CD14-positive monocyte (primary cell): ENCODE data around the gene NXPE1. TPM values are rescaled to one million over a fixed set of nuclear protein-coding genes. Genes with fewer than 3 reads are reported as not detected.

Experiments used
- DNase-seq, 3 donors: peaks; one replicate each; pipeline ENCODE4 v3.0.0-alpha.2; 2011 to 2022
- H2AFZ ChIP-seq: 2 replicates; pipeline ENCODE4 v1.6.0; 2012; ENCODE audit warnings: mild to moderate bottlenecking, low read depth, low read length, inconsistent platforms; ENCODE audit not compliant: insufficient read depth, poor library complexity, severe bottlenecking
- H3K27ac ChIP-seq, 2 donors: 1 replicate in 1 of 2; 2 replicates in 1 of 2; pipeline ENCODE4 v1.5.1; 2012 to 2013; ENCODE audit warnings: low read length in 2 of 2, control low read depth in 1 of 2, inconsistent platforms in 1 of 2, low read depth in 1 of 2, mild to moderate bottlenecking in 1 of 2
- H3K27me3 ChIP-seq, 2 donors: one replicate each; pipeline versions ENCODE4 v1.6.0 to v1.6.1; 2011 to 2013; ENCODE audit warnings: low read length in 2 of 2; ENCODE audit not compliant: control insufficient read depth in 2 of 2, insufficient read depth in 2 of 2
- H3K36me3 ChIP-seq, 2 donors: replicated peaks in 1 of 2; 1 replicate in 1 of 2; 2 replicates in 1 of 2; pipeline versions ENCODE4 v1.5.1 to v1.6.1; 2012 to 2013; ENCODE audit warnings: low read length in 2 of 2, control low read depth in 1 of 2, inconsistent platforms in 1 of 2, mild to moderate bottlenecking in 1 of 2; ENCODE audit not compliant: insufficient read depth in 2 of 2, control insufficient read depth in 1 of 2
- H3K4me1 ChIP-seq, 2 donors: 1 replicate in 1 of 2; 2 replicates in 1 of 2; pipeline versions ENCODE4 v1.5.1 to v1.6.1; 2012 to 2013; ENCODE audit warnings: low read length in 2 of 2, control low read depth in 1 of 2, inconsistent platforms in 1 of 2, mild to moderate bottlenecking in 1 of 2, moderate library complexity in 1 of 2; ENCODE audit not compliant: insufficient read depth in 2 of 2, control insufficient read depth in 1 of 2
- H3K4me2 ChIP-seq: replicated peaks from 2 replicates; pipeline ENCODE3; 2012; ENCODE audit warnings: low read length, moderate library complexity, mild to moderate bottlenecking; ENCODE audit not compliant: poor library complexity, severe bottlenecking; ENCODE audit errors: extremely low read depth
- H3K4me3 ChIP-seq, 3 experiments: fragments of 200-600 bp in 1 of 3; sonication (generic) in 1 of 3; replicated peaks in 1 of 3; 1 replicate in 2 of 3; 2 replicates in 1 of 3; pipeline ENCODE4 v1.5.1; 2011 to 2013; ENCODE audit warnings: low read length in 3 of 3, mild to moderate bottlenecking in 3 of 3, control low read depth in 2 of 3, low read depth in 2 of 3, inconsistent platforms in 1 of 3, moderate library complexity in 1 of 3
- H3K79me2 ChIP-seq: 2 replicates; pipeline ENCODE4 v1.6.0; 2012; ENCODE audit warnings: mild to moderate bottlenecking, control low read depth, inconsistent platforms, low read length, moderate library complexity; ENCODE audit not compliant: insufficient read depth
- H3K9ac ChIP-seq: 2 replicates; pipeline ENCODE4 v1.6.0; 2017; ENCODE audit warnings: low read length, mild to moderate bottlenecking; ENCODE audit not compliant: insufficient read depth, poor library complexity, severe bottlenecking
- H3K9me3 ChIP-seq, 2 donors: replicated peaks in 1 of 2; 1 replicate in 1 of 2; 2 replicates in 1 of 2; pipeline versions ENCODE4 v1.5.1 to v1.6.1; 2012 to 2013; ENCODE audit warnings: low read length in 2 of 2, control low read depth in 1 of 2; ENCODE audit not compliant: control insufficient read depth in 1 of 2, insufficient read depth in 1 of 2
- H4K20me1 ChIP-seq: 2 replicates; pipeline ENCODE4 v1.6.0; 2012; ENCODE audit warnings: mild to moderate bottlenecking, low read length, control low read depth, moderate library complexity; ENCODE audit not compliant: insufficient read depth
- H3K27ac Mint-ChIP-seq, 7 donors: one replicate each; pipeline ENCODE4 v1.8.0; 2020; ENCODE audit warnings: mild to moderate bottlenecking in 7 of 7, mixed read lengths in 7 of 7, moderate library complexity in 6 of 7, inconsistent platforms in 2 of 7
- H3K27me3 Mint-ChIP-seq, 3 donors: one replicate each; pipeline ENCODE4 v1.8.0; 2021 to 2022; ENCODE audit warnings: low read depth in 3 of 3, mild to moderate bottlenecking in 3 of 3, mixed read lengths in 3 of 3, moderate library complexity in 3 of 3, inconsistent platforms in 1 of 3
- H3K36me3 Mint-ChIP-seq, 2 donors: one replicate each; pipeline ENCODE4 v1.8.0; 2020; ENCODE audit warnings: mixed read lengths in 2 of 2, inconsistent platforms in 1 of 2, mild to moderate bottlenecking in 1 of 2
- H3K4me1 Mint-ChIP-seq: one replicate; pipeline ENCODE4 v1.8.0; 2020; ENCODE audit warnings: mild to moderate bottlenecking, mixed read lengths
- H3K4me3 Mint-ChIP-seq, 2 donors: one replicate each; pipeline ENCODE4 v1.8.0; 2020; ENCODE audit warnings: mild to moderate bottlenecking in 2 of 2, mixed read lengths in 2 of 2, moderate library complexity in 1 of 2
- H3K9me3 Mint-ChIP-seq, 7 donors: one replicate each; pipeline ENCODE4 v1.8.0; 2020 to 2022; ENCODE audit warnings: mixed read lengths in 7 of 7, mild to moderate bottlenecking in 6 of 7, moderate library complexity in 6 of 7, inconsistent platforms in 2 of 7
- CTCF ChIP-seq: fragments of 200-600 bp; IDR thresholded peaks from one replicate; pipeline ENCODE4 v1.8.0; 2022; ENCODE audit warnings: antibody characterized with exemption, mild to moderate bottlenecking
- WGBS: methylation state at CpG from one replicate; pipeline ENCODE4 v1.1.5; 2013; ENCODE audit warnings: missing lambda C conversion rate; ENCODE audit not compliant: insufficient coverage; 5-methylcytosine and 5-hydroxymethylcytosine counted together
- intact Hi-C, 2 donors: fragments of 100-400 bp; cut with micrococcal nuclease; formaldehyde crosslinking; loops; one replicate each; pipeline versions ENCODE4 v1.15.0 to v1.15.1; 2023
- polyA plus RNA-seq, 3 donors: library from polyadenylated mRNA; depleted of rRNA in 1 of 3; unstranded in 2 of 3; stranded (reverse) in 1 of 3; fragments of 300-500 nt in 2 of 3; fragments of >200 nt in 1 of 3; fragmentation: Illumina TruSeq in 2 of 3; gene quantifications; 1 replicate in 2 of 3; 2 replicates in 1 of 3; pipeline ENCODE4 v1.2.3, GENCODE V29; 2012 to 2021

Gene NXPE1
- polyA plus RNA-seq, 3 donors, result not detected

DNA sequence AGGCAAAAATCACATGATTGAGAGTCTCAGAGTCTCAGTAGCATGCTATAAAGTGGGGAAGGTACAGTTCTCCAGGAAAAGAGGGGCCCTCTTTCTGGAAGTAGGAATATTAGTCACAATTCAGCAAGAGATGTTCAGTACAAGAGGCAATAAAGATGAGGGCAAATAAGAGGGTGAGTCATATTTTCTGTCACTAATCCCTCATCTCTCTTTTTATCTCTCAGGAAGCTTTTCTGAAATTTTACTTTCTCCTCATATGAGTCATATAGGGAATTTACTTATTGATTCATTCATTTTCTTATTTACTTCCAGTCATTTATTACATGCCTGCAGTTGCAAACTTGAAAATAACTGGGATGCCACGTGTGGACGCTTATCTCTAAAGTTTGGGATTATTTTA, 3.4 kb upstream of the NXPE1 start:
- Mint-ChIP-seq H3K4me1 (no peaks in the 10 kb centered on the region), H3K4me3 (no peak overlapping the region), H3K9me3 (peaks cover 2 to 4% (median 4%) of the 10 kb centered on the region in 7 donors), H3K27ac (no peak overlapping the region), H3K27me3 (peaks cover 0 to 3% (median 0%) of the 10 kb centered on the region in 3 donors), H3K36me3 (no peaks in the 10 kb centered on the region)
- H3K79me2 ChIP-seq, result no peaks in the 10 kb centered on the region
- H3K27me3 ChIP-seq, result no peaks in the 10 kb centered on the region
- H3K4me1 ChIP-seq, result no peaks in the 10 kb centered on the region
- H3K9me3 ChIP-seq, result no peaks in the 10 kb centered on the region
- no peak overlapping the region for H2AFZ ChIP-seq
- no peak overlapping the region for H3K9ac ChIP-seq
- H3K27ac ChIP-seq, result no peak overlapping the region
- no peaks in the 10 kb centered on the region for H4K20me1 ChIP-seq
- DNase-seq, result no peak
- no peak for TF ChIP-seq CTCF
- H3K4me3 ChIP-seq, result no peak overlapping the region
- WGBS, result no CpG with 5 or more reads among the region's 2 CpGs
- H3K36me3 ChIP-seq, result no peaks in the 10 kb centered on the region
- no peak overlapping the region for H3K4me2 ChIP-seq
- intact Hi-C loops, result no loop called here

DNA sequence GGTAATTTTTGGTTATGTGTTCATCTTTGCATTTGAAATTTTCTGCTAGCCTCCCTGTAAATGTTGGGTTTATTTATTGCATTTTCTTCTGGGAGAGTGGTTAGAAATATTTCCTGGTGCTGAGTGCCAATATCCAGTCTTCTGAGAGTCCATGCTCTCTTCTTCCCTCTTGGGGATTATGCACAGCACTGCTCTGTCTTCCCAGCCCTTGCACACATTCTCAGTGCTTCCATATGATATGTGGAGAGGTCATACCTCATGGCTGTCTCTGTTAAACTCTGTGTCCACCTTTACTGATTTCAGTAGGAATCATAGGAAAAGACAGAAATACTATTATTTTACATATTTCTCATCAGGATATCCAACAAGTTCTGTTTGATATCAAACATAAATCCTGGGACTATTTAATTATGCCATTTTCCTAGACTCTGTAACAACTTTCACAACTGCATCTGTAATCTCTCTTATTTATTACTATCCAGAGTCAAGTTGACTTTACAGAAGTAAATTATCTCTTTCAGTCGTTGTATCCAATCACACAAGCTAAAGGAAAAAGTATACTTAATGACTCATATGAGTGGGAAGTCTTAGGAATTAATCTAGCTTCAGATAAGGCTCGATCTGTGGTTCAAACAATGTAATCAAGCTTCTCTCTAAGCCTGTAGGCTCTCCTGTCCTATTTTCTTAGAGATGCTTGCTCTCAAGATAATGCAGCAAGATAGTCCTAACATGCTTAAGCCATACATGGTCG, 2.7 kb upstream of the NXPE1 start:
- Histone ChIP-seq H3K4me2 (no peak overlapping the region), H3K36me3 (no peaks in the 10 kb centered on the region), H3K79me2 (no peaks in the 10 kb centered on the region), H3K4me1 (no peaks in the 10 kb centered on the region), H3K27me3 (no peaks in the 10 kb centered on the region), H3K4me3 (no peak overlapping the region), H4K20me1 (no peaks in the 10 kb centered on the region), H3K9me3 (no peaks in the 10 kb centered on the region), H3K27ac (no peak overlapping the region), H3K9ac (no peak overlapping the region), H2AFZ (no peak overlapping the region)
- peaks cover 2 to 4% (median 4%) of the 10 kb centered on the region in 7 donors for H3K9me3 Mint-ChIP-seq
- H3K4me1 Mint-ChIP-seq, result no peaks in the 10 kb centered on the region
- no peak for DNase-seq
- no CpG with 5 or more reads among the region's 3 CpGs for WGBS
- H3K27me3 Mint-ChIP-seq, result peaks cover 0 to 3% (median 0%) of the 10 kb centered on the region in 3 donors
- H3K36me3 Mint-ChIP-seq, result no peaks in the 10 kb centered on the region
- H3K4me3 Mint-ChIP-seq, result no peak overlapping the region
- no peak overlapping the region for H3K27ac Mint-ChIP-seq
- intact Hi-C loops, result no loop called here
- TF ChIP-seq CTCF, result no peak
